Forelimb muscle (tissue), 1 donor: ENCODE data around the gene SGCD. TPM values are rescaled to one million over a fixed set of nuclear protein-coding genes. Genes with fewer than 3 reads are reported as not detected.

ENCODE experiments used
- DNase-seq: peaks from one replicate; pipeline ENCODE4 v3.0.0-alpha.2; 2013; ENCODE audit warnings: low read depth
- polyA plus RNA-seq: library from polyadenylated mRNA; unstranded; fragments of 120-200 nt; gene quantifications from one replicate; pipeline ENCODE4 v1.2.1, GENCODE V29; 2013; ENCODE audit not compliant: insufficient read length

The SGCD gene
- polyA plus RNA-seq, 1 donor = 82.1 TPM

DNA sequence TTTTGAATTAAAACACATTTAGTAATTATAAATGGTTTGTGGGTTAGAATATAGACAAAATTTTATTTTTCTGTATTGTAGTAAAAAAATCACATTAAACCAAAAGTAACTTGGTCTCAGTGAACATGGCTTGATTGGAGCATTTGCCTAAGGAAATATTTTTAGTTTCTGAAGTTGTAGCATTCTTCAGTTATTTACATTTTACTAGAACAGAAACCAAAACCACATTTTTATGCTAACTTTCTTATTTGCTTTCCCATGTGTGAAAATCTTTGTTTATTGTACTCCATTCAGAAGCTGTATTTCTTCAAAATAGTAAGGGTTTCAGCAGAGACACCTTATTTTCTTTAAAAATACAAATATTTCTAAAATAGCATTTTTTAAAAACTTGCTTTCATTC lies 129.9 kb downstream of the SGCD start:
- no peak for DNase-seq

DNA sequence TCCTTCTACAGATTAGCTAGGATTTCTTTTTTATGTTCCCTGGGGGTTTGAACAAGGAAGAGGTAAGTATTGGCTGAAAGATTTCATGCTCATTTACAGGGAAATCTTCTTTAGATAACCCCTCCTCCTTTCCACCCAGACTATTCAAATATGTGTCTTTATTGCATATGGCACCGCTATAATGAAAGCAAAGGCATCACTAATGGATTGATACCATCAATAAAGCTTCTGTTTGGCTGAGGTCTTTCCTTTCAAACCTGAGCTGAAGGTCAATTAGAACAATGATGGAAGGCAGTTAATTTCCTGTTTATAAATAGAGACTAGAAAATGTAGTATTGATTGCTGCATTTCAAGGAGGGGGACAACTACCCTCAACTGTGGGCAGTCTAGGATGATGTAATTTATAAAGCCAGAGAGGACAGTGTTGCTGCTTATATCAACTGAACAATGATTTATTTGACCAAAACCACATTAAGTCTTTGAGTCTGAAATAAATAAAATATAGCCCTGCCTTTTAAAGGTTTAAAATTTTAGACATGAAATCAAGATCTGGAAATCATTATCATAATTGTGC lies 132.9 kb downstream of the SGCD start:
- no peak for DNase-seq

DNA sequence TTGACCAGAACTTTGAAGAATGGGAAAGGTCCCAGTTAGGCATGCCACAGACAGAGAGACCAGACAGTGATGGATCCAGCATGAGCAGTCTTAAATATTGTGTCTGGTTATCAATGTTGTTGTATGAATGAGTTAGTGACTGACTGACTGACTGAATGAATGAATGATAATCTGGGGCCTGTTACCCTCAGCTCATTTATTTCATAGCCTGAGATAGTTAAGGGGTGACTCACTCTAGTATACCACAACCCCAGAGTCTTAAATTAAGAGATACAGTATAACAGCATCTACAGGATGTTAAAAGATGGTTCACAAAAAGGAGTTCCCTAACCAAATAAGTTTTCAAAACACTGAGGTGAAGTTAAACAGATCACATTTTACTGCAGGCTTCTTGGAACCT lies 133.5 kb downstream of the SGCD start:
- no peak for DNase-seq

DNA sequence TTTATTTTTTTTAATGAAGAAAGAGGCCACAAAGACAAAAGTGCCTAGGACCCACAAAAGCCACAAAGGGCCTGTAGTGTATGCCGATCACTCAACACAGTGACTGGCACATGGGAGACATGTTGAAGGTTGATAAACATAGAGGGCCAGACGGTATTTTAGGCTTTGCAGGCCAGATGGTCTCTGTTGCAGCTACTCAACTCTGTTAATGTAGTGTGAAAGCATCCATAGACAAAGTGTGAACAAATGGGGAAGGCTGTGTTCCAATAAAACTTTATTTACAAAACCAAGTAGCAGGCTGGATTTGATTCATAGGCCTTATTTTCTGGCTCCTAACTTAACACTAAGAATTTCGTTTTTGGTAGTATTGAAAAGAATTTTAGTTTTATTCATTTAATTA lies 139.9 kb downstream of the SGCD start:
- DNase-seq = no peak

DNA sequence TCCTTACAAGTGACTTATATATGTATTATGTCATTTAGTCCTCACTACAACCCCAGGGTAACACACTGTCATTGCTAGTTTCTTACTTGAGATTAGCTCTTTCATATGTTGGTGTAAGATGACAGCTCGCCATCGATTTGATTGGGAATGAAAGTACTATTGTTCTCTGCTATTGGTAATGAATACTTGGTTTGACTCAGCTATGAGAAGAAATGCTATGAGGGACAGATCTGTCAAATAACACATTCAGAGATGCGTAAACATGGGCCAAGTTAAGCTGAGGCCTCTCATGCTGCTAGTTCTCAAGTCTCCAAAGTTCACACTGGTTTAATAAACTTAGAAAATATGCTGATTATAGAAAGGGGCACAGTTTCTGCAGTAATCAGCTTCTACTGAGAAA lies 142.7 kb downstream of the SGCD start:
- DNase-seq = no peak

DNA sequence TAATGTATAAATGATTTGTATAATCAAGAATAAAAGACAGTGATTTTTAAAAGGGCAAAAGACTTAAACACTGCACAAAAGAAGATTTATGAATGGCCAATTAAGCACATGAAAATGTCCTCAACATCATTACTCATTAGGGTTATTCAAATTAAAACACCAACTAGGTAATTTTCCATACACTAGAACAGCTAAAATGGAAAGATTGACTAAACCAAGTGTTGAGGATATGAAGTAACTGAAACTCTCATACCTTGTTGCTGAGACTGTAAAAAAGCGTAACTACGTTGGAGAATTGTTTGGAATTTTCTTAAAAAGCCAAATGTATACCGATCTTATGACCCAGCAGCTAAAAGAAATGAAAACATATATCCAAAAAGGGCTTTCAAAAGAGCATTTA lies 144.9 kb downstream of the SGCD start:
- DNase-seq = no peak

DNA sequence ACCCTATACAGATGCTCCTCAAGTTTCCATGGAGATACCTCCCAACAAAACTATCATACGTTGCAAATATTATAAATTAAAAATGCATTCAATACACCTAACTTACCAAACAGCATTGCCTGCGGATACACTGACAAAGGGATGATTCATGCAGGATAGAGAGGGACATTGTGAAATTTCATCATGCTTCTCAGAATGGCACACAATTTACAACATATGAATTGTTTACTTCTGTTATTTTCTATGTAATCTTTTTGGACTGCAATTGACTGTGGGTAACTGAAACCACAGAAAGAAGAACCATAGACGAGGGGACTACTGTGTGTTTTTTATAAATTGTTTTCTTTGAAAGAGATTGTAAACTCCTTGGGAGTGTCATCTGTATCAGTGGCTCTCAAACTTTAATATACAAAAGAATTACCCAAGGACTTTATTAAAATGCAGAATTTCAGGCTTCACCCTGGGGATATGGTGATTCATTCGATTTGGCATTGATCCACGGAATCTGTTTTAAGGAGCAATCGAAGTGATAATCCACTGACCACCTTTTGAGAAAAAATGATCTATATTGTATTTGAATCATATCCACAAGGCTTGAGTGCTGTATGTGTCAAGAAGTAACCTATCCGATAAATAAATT lies 146.4 kb downstream of the SGCD start:
- DNase-seq = no peak

DNA sequence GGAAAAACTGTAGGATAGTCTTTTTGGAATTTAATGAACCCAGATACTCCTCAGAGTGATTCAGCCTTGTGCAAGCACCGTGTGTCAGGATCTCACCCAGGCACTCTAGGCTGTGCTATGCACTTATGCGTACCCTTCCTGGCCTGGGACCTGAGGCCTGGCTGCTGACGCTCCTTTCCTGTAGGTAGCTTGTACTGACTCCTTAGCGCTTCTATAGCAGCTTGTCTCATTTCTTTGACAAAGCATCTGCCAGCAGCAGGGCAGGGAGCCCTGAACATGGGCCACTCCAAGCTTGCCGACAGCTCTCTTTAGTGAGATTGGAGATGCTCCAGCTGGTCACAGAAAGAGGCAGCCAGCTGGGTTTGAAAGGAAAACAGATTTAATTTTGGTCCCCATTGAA lies 147.3 kb downstream of the SGCD start:
- DNase-seq = no peak

DNA sequence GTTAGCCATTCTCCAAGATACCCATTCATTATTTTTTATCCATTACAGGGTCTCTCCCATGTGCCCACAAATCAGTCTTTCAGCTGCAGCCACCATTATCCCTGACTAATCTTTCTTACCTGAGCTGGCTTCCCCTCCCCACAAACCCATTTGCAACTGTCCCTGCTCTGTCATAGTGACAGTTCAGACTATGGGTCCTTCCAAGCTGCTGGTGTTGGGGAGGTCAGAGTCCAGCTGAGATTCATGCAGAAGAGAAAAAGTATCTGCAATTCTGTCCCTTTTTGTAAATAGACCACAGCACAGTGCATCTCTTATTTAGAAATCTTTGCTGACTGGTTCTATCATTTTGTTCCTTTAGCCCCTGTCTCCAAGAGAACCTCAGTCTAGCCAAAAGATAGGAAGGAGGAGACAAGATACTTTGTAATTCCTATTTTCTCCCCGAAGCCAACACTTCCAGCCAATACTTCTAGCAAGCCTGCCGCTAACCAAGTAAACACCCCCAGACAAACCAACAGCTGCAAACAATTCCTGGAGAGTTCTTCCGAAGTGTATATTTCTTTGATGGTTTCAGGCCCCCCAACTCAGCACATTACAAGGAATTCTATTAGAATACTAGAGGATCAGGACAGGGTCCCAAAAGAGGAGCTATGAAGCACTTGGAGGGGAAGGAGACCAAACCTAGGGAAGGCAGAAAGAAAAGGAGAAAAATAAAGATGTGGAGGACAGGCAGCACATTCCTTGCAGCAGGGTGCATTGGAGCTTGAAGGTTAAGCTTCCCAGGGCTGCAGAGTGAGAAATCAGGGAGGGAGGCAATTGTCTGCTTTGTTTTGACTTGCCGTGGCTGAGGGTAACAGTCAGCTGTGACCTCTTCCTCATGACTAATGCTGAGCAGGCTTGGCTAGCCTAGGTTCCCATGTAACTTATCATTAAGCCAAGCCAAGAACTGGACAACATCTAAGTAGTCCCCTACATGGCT lies 148.5 kb downstream of the SGCD start:
- DNase-seq = no peak

DNA sequence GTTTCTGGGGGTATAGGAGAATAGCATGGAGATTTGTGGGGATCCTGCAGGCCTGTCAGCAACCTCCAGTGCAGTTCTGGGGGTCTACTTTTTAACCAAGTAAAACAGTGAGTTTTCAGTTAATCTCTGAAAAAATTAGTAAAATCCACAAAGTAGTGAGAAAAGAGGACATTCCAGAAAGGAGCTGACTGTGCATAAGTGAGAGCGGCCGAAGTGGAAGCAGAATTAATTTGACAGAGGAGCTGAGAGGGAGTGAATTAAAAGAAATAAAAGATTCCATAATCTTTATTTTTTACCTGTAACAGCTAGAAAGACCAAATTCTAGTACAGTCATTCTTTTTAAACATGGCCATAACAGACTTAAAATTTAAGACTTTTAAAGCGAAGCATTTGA lies 149.2 kb downstream of the SGCD start:
- no peak for DNase-seq

DNA sequence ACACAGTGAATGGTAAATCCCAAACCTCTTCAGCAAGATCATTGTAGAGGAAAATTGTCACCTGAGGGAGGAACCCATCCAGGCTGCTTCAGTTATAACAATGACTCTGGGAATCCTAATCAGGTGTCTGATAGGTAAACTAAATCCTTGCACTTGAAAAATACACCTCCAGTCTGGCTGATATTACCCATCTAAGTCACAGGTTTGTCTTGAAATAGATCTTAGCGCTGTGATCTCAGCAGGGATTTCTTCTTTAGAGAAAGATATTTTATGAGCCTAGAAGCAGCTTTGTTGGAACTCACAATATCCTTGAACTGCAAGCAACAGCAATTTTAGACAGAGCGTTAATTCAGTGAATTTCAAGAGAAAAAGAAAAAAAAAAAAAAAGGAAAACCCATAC lies 149.7 kb downstream of the SGCD start:
- DNase-seq = no peak

DNA sequence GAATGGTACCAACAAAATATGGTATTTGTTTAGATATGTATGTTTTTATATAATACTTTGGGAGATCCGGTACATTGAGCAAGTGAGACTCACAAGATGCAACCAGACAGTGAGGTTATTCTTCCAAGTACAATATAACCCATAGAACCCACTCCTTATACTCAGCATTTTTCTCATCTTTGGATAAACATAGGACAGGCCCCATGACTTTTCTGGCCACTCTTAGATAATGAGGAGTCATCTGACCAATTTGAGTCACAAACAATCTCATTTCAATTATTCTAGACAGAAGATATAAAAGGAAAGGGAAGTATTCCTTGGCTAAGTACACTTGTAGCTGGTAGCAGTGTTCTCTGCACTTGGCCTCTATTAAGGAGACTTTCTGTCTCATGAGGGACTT lies 150.2 kb downstream of the SGCD start:
- DNase-seq = no peak

DNA sequence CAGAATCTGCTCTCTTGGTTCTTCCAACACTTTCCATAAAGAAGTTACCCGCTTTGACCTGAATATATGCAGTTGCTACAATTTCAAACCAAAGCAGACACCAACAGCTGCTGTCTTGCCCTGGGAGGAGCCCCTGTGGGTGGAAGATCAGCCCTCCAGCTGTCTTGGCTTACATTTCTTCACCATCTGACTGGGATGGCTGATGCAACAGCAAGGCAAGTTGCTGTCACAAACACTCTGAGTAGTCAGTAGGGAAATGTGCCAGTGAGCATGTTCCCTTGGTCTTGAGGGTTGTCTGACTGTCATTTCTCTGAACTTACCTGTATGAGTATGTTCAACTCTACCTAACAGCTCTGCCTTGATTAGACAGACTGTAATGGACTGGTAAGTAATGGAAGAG lies 152.9 kb downstream of the SGCD start:
- no peak for DNase-seq

DNA sequence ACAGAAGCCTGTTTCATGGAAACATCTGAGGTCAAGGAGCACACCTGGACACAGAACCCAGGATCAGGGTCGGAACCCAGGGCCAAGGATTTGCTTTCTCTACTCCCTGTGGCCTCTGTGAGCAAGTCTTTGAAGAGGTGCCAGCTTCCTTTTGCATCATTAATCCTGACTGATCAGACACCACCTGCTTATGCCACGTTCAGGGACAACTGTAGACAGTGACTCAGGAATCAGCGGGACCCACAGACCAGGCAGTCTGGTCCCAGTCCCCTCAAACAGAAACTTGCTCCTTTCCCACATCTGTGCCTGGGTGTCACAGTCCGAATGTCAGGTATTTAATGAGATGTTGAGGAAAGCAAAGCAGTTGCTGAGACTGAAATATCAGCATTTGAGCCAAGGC lies 154.8 kb downstream of the SGCD start:
- no peak for DNase-seq

DNA sequence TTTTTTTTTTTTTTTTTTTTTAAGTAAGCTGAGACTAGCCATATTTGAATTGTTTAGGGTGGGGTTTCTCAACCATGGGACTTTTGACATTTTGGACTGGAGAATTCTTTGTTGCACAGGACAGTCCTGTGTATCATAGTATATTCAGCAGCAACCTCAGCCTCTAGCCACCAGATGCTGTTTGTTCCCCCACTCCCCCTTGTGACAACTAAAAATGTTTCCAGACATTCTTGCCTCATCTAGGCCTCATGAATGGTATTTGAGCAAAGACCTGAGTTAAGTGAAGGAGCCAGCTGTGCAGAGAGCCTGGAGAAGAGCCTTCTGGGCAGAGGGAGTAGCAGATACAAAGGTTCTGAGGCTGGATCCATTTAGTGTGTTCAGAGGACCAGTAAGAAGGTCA lies 155.9 kb downstream of the SGCD start:
- DNase-seq = no peak

DNA sequence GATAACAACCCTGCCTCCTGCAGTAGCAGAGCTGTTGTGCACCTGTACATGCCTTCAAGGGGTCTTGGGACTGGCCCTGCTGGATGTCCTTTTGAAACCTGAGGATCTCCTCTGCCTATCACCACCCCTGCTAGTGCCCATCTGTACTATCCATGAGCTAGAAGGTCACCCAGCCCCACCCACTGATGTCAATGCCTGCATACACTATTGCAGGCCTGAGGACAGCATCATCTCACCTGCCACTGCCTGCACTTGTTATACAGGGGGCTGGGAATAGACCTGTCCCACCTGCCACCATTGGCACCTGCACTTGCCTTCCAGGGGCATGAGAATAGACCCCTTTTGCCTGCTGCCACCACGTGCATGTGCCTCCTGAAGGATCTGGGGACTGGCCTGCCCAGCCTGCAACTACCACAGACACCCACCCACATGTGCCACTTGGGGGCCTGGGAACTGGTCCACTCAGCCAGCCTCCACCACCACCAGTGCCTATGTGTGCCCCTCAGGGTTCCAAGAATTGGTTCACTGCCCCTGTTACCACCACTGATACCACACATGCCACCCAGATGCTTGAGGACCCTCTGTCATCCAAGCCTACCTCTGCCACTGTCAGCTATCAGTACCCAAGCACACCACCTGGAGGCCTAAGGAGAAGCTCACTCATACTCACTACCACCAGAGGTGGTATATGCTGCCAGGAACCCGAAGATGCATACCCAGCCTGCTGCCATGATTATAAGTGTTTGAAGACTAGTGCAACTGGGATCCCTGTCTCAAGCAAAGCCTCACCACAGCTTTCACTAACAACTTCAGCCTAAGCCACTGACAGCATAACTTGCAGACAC lies 159.7 kb downstream of the SGCD start:
- DNase-seq = no peak

DNA sequence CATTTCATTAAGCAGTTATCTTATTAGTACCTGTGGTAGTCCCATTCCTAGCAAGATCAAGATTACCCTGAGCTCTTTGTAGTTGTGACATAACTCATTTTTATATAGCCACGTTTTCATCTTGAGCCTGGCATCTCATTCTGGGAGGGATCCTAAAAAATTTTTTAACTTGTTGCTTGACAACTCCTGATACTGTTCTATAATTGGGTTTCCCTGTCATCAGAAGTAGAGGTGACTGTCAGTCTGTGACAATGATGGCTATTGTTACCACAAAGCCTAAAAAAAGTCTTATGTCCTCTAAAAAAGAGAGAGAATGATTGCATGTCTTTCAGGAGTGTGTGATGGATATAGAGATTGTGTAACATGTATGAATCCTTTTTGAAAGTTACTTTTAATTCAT lies 164.8 kb downstream of the SGCD start:
- DNase-seq = no peak

DNA sequence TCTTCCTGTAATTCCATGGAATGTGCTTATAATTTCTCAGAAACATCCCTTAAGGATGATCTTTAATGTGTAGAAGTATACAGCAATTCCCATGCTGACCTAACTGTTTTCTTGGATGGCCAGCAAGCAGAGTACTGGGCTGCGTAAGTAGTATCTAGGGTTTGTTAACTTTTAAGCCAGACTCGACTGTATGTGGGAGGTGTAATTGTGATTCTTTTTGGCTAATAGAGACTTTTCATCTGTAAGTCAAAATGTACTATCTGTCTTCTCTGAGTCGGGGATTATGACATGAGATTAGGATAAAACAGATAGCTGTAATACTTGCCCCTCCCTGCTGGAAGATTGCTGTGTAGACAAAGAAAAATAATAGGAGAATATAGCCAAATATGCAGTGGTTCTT lies 169.3 kb downstream of the SGCD start:
- DNase-seq = no peak

DNA sequence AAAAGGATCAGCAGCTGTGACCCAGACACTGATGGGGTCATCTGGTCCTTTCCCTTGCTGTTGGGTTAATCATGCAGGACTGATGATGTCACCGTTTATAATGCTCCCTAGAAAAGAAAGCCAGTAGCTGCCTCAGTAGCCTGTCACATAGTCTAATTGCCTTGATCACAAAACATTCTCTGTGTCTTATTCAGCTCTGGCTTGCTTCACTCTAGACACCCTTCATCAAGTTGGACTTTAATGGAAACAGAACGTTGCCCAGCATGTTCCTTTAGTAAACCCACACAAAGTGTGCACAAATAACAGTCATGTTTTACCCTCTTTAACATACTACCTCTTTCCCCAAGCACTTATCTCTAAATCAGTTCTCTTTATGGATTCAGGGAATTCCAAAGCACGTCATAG lies 170.8 kb downstream of the SGCD start:
- no peak for DNase-seq

DNA sequence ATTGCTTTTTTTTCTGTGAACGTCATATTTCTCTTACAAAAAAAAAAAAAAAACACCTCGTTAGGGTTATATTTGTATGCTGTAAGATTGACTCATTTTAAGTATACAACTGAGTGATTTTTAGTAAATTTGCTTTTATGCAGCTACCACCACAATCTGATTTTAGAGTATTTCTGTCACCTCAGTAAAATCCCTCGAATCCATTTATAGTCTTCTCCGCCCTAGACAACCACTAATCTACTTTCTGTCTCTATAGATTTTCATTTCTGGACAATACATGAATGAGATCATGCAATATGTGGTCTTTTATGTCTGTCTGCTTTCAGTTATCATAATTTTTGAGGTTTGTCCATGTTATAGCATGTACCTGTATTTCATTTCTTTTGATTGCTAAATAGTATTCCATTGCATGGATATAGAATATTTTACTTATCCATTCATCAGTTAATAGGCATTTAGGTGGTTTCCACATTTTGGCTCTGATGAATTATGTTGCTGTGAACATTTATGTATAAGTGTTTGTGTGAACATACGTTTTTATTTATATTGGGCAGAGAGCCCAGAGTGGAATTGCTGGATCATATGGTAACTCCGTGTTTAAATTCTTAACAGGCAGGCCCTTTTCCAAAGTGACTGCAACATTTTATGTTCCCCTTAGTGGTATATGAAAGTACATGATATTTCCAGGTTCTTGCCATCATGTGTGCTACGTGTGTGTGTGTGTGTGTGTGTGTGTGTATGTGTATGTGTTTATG lies 171.4 kb downstream of the SGCD start:
- no peak for DNase-seq

DNA sequence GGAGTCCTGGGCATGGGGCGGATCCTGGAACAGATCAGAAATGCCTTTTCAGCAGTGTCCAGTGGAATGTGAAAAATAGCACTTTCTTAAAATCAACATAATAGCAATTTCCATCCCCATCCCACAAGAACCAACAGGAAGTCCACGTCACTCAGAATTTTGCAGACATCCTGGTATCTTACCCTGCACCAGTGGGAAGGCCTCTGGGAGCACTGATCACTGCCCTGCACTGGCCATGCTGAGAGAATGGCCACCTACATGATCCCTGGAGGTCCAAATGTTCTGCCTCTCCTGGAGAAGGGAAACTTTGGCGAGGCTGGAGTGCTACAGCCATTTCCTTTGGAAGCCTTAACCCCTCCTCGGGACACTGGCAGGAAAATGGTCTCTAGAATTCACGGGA lies 173.8 kb downstream of the SGCD start:
- DNase-seq = no peak
